ENCODE data around the gene BEND6.
"Not testable (repeated sequence)": the region's sequence is repeated elsewhere in the genome, so short reads cannot be mapped to it uniquely, and the experiment has no call there.

Gene BEND6

DNA sequence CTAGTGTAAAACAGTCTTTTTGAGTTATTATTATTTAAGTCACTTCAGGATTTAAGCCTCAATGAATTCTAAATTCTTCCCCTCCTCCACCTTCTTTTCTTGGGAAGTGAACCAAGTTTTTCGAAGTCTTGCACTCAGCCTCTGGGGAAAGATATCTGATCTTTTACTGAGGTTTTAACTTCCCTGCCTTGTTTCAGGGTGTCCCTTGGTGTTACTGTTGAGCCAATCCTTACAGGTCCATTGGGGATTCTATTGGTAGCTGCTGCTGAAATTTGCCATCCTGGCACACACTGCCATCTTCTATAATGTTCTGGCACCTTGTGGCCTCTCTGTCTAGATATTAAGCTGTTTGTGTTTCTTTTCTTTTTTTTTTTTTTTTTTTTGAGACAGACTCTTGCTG, 31.7 kb downstream of the BEND6 start:
- no peak for DNase-seq

DNA sequence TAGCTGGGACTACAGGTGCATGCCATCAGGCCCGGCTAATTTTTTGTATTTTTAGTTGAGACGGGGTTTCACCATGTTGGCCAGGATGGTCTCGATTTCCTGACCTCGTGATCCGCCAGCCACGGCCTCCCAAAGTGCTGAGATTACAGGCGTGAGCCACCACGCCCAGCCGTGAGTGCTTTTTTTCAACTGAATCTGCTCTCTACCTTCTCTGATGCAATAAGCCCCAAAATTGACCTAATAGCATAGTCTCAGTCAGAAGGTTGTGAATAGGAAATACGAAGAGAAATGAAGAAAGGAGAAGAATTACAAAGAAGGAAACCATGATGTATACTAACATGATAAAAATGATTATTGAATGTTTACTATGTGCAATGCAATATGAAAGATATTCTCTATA, 33.2 kb downstream of the BEND6 start:
- DNase-seq: no peak

DNA sequence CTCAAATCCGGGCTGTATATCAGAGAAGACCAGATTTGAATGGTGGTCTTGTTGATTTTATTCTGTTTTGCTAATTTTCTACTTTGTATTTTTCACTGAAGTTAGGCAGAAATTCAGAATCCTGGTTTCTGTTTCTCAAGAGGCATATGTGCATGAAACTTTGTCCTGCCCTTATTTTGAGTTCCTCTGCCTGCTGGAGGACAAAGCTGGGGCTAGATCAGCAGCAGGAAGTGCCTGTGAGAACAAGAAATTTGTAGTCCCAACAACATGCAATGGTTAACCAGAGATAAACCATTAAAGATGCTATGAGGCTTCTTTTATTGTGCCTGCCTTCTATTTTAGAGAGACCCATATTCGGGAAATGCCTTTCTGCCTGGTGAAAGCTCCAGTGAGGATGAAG, 37.1 kb downstream of the BEND6 start:
- no peak for DNase-seq

DNA sequence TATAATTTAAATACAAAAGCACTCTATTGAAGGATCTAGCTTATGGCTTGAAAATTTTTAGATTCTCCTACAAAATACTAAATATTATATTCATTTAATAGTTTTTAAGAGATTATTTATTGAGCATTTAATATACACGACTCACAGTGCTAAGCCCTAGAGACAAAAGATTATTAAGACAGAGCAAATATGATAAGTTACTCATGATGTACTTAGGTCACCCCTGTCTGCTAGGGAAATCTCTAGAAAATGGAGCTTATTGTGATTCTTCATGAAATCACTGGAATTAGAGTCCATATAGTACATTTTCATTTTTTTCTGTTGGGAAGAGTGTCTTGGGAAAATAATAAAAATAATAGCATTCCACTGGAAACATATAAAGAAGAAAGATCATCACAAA, 37.8 kb downstream of the BEND6 start:
- no peak for DNase-seq

DNA sequence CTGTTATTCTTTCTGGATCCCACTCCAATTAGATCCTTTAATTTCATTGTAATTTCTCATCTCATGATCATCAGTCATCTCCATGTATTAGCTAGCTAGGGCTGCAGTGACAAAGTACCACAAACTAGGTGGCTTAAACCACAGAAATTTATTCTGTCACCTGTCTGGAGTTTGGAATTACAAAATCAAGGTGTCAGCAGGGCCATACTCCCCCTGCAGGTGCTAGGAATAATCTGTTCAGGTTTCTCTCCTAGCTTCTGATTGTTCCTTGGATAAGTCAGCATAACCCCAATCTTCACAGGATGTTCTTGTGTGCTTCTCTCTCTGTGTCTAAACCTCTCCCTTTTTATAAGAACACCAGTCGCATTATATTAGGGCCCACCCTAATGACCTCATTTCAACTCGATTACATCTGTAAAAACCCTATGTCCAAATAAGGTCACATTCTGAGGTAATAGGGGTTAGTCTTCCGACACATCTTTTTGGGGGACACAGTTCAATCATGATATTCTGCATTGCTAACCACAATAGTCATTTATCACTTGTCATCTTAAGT, 40.5 kb downstream of the BEND6 start:
- DNase-seq: peak; percentile 32

DNA sequence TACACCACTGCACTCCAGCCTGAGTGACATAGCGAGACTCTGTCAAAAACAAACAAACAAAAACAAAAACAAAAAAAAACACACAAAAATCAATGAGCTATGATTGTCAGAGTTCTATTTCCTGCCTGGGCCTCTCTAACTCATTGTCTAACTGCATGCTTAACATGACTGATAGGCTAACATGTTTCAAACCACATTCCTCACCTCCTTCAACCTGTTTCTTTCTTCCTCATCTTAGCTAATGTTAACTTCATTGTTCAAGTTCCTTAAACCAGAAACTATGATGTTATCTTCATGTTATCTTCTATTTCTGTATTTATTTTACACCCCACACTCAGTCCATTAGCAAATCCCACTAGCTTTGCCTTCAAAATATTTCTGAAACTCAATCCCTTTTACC, 41.5 kb downstream of the BEND6 start:
- DNase-seq: no peak

DNA sequence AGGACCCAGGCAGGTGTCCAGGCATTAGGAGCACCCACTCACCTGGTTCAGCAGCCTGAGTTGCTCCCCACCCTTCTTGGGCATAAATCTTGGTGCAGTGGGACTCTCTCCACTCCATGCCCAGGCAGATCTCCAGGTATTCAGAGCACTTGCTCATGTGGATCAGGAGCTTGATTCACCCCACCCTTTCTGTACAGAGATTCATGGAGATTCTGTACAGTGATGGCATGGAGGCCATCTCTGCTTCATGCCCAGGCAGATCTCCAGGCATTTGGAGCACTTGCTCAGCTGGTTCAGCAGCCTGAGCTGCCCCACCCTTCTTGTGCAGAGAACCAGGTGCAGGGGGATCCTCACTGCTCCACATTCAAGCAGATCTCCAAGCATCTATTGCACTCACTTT, 44.1 kb downstream of the BEND6 start:
- no peak for DNase-seq

DNA sequence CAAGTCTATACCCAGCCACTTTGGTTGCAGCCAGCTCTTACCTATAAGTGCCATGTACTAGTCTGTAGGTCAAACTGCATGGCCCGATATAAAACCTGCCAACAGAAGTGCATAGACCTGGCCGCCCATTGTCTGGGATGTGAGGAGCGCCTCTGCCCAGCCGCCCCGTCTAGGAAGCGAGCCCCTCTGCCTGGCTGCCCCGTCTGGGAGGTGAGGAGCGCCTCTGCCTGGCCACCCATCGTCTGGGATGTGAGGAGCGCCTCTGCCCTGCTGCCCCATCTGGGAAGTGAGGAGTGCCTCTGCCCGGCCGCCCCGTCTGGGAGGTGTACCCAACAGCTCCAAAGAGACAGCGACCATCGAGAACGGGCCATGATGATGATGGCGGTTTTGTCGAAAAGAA, 44.8 kb downstream of the BEND6 start:
- DNase-seq: not testable (repeated sequence)

DNA sequence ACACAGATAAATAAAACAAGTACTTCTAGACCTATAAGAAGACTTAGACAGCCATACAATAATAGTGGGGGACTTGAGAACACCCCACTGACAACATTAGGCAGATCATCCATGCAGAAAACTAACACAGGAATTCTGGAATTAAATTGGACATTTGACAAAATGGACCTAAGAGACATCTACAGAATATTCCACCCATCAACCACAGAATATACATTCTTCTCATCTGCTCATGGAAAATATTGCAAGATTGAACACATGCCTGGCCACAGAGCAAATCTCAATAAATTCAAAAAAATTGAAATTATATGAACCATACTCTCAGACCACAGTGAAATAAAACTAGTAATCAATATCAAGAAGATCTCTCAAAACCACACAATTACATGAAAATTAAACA, 47.3 kb downstream of the BEND6 start:
- no peak for DNase-seq

DNA sequence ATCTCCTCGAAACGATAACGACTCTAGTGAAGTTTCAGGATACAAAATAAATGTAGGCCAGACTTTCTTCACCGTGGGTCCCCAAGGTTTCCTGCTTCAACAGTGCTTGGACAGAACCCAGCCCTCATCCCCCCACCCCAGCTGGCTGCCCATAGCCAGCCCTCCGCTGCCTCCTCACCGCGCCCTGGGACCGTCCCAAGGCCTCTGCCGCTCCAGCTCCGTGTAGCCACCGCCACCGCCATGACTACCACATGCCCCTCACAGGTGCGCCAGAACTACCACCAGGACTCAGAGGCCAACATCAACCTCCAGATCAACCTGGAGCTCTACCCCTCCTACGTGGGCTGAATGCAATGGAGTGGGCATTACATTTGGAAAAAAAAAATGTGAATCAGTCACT, 49.4 kb downstream of the BEND6 start:
- DNase-seq: no peak

DNA sequence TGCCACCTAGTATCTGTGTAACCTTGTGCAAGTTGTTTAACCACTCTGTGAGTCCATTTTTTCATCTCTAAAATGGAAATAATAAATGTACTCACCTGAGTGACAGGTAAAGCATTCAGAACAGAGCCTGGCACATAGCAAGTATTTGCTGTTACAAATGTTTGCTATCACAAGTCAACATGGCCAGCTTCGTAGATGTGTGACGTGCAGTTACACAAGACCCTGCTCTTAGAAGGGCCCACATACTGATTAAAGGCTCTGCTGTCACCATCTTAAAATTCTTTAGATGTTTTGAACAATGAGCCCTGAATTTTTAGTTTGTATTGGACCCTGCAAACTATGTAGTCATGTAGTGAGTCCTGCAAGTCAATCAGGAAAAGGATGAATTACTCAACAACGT, 51.2 kb downstream of the BEND6 start:
- DNase-seq: no peak

DNA sequence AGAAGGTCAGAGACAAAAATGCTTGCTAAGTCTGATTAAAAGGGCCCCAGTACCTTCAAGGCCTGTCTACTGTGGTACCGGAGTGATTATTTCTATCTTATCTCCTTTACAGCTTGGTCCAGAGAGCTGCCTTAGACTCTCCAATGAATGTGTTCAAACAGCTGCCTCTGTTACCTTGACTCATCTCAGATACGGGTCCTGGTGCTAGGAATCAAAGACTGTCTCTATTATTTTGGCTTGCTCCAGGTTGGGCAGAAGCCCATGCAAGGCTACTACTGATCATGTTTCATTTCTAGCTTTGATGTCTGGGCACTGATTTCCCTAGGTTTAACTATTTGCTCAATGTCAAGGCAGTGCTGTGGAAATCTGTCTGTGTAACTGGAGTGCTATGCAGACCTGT, 53.2 kb downstream of the BEND6 start:
- DNase-seq: not testable (repeated sequence)

DNA sequence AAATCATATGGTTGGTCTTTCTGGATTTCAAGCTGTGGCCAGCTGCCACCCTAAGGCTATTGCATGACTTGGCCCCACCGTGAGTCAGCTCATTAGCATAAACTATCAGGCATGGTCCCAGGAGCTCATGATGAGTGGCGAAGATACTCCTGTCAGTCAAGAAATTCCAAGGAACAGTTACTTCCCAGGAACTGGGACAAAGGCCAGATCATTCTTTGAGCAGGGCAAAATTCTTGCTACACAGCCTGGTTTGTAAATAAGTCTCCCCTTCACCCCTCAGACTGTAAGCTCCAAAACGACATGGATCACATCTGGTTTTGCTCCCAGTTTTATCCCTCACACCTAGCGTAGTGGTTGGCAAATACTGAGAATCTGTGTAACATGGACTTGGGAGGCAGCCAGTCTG, 58.6 kb downstream of the BEND6 start:
- no peak for DNase-seq

DNA sequence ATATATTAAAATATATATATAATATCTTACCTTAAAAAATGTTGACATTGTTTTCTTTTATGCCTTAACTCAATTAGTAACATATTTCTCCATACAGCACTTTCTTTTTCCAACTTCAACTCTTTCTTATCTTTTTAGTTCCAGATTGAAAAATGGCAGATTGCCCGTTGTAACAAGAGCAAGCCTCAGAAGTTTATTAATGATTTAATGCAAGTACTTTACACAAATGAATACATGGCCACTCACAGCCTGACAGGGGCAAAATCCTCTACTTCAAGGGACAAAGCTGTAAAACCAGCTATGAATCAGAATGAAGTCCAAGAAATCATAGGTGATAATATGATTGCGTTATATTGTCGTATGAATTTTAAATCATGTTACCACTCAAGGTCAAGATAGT, 62.2 kb downstream of the BEND6 start:
- DNase-seq: no peak

DNA sequence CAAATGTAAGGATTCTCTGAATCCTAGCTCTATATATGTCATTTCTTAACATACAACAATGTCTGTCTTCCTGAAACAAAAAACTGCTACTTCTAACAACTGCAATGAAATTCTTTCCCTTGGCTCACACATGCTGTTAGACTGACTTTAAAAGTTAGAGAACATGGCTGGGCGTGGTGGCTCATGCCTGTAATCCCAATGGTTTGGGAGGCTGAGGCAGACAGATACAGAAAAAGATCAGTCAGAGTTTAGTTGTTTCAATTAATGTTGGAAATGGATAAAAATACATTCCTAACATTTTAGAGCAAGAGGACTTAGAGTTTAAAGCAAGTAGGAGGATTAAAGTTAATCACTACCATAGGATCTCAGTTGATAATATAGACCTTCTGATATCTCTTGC, 62.9 kb downstream of the BEND6 start:
- no peak for DNase-seq

DNA sequence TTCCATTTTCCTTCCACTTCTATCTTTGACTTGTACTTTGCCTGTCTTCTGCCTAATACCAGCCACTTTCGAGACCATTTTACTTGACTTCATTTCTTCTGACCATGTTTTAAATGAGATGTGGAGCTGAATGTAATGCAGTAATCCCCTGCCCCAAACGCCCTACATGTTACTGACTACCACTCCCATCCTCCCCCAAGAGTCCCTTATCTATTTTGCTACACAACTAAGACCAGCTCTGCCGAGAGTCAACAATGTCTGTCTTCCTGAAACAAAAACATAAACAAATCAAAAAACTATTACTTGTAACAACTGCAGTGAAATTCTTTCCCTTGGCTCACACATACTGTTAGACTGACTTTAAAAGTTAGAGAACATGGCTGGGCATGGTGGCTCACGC, 64.5 kb downstream of the BEND6 start:
- no peak for DNase-seq

DNA sequence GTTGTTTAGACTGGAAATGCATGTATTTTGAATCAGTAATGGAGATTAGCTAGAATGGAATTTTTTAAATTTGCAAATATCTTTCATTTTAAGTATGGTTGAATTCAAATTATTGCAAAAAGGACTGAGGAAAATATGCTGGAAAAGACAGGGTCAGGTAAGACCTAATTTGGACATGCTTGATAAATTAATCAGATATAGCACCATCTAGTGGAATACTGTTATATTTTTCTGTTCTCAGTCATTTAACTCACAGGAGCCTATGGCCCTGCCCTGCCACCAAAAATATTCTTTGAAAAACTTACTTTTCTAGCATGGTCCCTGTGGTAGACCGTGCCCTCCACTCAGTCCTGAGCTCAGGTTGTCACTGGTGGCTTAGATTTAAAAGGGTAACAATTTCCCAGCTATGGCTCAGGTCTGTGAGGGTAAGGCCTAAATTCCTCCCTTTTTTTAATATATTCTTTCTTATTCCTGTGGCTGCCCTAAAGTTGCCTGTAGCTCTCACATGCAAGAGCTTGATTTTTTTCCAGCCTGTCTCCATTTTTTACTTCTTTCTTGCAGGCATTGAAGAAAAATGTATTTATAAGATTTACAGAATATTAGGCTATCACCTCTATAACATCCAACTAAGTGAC, 66.3 kb downstream of the BEND6 start:
- peak; percentile 45 for DNase-seq

DNA sequence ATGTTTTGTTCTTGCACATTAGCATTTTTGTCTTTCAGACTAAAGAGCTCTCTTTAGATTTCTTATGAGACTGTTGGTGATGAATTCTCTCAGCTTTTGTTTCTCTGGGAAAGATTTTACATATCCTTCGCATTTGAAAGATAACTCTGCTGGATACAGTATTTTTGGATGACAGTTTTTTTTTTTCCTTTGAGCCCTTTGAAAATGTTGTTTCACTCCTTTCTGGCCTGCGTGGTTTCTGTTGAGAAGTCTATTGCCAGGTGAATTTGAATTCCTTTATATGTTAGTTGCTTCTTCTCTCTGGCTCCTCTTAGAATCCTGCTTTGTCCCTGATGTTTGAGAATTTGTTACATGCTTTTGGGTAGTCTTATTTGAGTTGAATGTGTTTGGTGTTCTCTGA, 69.4 kb downstream of the BEND6 start:
- DNase-seq: no peak

DNA sequence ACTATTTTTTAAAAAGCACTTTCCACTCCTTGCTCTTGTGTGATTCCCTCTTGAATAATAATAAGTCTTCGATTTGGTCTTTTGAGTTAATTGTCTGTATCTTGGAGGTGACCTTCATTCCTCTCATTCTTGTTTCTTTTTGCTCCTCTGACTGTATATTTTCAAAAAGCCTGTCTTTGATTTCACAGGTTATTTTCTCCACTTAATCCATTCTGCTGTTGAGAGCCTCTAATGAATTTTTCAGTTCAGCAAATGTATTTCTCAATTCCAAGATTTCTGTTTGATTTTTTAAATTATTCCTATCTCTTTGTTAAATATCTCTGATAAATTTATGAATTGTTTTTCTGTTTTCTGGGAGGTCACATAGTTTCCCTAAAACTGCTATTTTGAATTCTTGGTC, 69.9 kb downstream of the BEND6 start:
- DNase-seq: no peak

DNA sequence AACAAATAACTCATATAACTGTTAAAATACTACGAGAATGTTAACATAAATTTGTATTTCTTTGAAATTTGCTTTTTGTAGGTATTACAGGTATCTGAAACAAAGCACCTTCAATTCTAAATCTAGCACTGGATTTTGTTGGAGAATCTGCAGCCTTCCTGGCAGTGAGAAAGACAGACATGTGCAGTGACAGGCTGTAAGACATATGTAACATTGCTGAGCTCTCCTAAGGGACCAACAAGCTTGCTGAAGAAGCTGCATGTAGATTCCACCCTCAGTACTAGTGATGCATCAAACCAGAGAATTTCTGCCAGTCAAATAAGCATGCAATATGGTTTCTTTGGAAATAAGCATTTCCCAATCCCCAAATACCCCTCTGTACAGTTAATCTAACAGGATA, 71.1 kb downstream of the BEND6 start:
- DNase-seq: no peak

DNA sequence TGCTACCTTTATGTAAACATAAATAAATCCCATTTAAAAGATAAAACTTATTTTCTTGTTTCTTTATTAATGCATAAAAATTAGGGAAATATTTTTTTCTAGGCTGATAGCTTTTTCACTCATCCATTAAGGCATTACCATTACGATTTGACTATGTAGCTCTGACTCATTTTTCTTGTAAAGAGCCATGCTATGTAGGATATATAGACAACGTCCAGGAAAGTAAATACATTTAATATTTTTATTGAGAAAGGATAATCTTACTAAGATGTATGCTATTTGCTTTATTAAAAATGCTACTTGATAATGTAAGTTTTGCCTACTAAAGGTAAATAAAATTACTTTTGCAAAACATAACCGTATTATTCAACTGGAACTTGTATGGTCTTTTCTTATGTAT, 72.4 kb downstream of the BEND6 start:
- no peak for DNase-seq

DNA sequence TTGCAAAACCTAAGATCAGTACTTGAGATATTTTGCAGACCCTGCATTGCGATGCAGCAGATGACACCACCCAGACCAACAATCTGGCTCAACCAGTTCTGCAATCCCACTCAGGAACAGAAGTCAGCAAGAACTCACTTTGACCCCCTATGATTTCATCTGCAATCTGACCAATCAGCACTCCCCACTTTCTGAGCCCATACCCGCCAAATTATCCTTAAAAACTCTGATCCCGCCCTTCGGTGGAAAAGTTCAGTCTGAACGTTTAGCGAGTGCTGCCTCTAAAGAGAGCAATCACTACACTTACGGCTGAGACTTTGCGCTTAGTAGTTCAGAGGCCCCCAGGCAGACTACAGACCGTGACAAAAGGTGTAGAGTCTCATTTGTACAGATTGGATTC, 74.3 kb downstream of the BEND6 start:
- no peak for DNase-seq

DNA sequence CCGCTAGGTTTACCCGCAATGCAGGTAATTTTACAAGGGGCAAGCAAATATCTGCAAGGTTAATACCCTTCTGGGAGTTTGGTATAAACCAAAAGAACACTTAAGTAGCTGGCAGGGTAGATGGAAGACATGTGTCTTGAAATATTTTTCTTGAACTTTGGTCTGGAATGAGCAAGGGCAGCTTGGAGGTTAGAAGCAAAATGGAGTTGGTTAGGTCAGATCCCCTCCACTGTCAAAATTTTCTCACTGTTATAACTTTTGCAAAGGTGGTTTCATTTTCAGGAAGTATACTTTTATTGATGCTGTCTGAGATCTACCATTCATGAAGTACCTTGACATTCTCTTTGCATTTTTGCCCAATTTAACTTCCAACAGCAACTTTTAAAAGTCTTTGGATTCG, 78.3 kb downstream of the BEND6 start:
- DNase-seq: no peak

DNA sequence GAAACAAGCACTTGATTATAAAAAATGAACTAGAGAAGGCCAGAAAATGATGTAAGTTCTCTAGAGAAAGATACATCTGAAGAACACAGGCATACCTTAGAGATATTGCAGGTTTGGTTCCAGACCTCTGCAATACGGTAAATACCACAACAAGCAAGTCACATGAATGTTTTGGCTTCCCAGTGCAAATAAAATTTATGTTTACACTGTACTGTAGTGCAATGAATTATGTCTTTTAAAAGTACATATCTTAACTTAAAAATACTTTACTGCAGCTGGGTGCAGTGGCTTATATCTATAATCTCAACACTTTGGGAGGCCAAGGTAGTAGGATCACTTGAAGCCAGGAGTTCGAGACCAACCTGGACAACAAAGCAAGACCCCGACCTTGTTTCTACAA, 80.6 kb downstream of the BEND6 start:
- no peak for DNase-seq

DNA sequence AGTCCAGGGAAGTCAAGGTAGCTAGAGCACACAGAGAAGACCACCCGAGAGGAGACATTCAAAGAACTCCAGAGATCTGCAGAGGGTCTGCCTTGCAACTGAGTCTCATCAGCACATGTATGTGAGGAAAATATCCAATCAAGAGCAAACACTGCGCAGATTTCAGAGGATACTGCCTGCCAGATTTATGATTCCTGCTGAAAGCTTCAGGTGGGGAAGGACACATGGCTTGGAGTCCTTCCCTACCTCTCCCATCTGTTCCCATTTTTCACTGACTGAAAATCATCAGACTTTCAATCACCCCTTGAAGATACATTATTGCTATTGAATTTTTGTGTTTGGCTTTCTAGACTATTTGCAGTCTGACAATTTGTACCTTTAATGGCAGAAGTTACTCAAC, 84.0 kb downstream of the BEND6 start:
- DNase-seq: no peak

DNA sequence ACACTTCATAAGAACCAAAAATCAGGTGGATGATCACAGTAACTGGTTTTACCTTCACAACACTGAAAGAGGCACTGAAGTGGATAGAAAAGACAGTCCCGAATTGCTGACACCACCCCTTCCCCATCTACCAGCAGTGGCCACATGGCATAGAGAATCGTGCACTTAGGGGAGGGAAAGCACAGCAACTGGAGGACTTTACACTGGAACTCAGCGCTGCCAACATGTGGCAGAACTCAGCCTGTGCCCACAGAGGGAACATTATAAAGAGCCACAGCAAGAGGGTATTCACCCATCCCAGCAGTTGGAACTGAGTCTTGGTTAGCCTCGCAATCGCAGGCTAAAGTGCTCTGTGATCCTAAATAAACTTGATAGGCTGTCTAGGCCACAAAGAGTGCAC, 85.1 kb downstream of the BEND6 start:
- DNase-seq: no peak

Data from RPMI8226 (cell line).